Osteoblast (primary cell): ENCODE measurements around the gene SPOP. TPM values are rescaled to one million over a fixed set of nuclear protein-coding genes. Genes with fewer than 3 reads are reported as not detected.
"Not testable (repeated sequence)": the region's sequence is repeated elsewhere in the genome, so short reads cannot be mapped to it uniquely, and the experiment has no call there.

ENCODE experiments used
- DNase-seq: peaks from one replicate; pipeline ENCODE4 v3.0.0; 2011; ENCODE audit warnings: low spot score, mixed read lengths; ENCODE audit not compliant: insufficient read length; ENCODE audit errors: missing footprints
- H2AFZ ChIP-seq: 2 replicates; pipeline ENCODE4 v1.6.0; 2011; ENCODE audit warnings: mild to moderate bottlenecking, low read length
- H3K27ac ChIP-seq: 2 replicates; pipeline ENCODE4 v1.5.1; 2011; ENCODE audit warnings: mild to moderate bottlenecking, low read depth, low read length, moderate library complexity
- H3K27me3 ChIP-seq: 2 replicates; pipeline ENCODE4 v1.6.0; 2012; ENCODE audit warnings: mild to moderate bottlenecking, control low read depth, inconsistent platforms, low read length, moderate library complexity; ENCODE audit not compliant: insufficient read depth
- H3K36me3 ChIP-seq: 2 replicates; pipeline ENCODE4 v1.5.1; 2011; ENCODE audit warnings: mild to moderate bottlenecking, low read length, control low read depth, moderate library complexity; ENCODE audit not compliant: insufficient read depth
- H3K4me1 ChIP-seq: 2 replicates; pipeline ENCODE4 v1.5.1; 2011; ENCODE audit warnings: mild to moderate bottlenecking, low read length, control low read depth, moderate library complexity; ENCODE audit not compliant: insufficient read depth
- H3K4me2 ChIP-seq: 2 replicates; pipeline ENCODE4 v1.6.0; 2011; ENCODE audit warnings: mild to moderate bottlenecking, low read length; ENCODE audit not compliant: insufficient read depth
- H3K4me3 ChIP-seq: fragments of 200-600 bp; sonication (generic); 3 replicates; pipeline ENCODE4 v1.5.1; 2012; ENCODE audit warnings: mild to moderate bottlenecking, low read length, inconsistent platforms; ENCODE audit not compliant: insufficient read depth
- H3K79me2 ChIP-seq: 2 replicates; pipeline ENCODE4 v1.6.0; 2012; ENCODE audit warnings: mild to moderate bottlenecking, low read length, control low read depth, inconsistent platforms; ENCODE audit not compliant: insufficient read depth
- H3K9me3 ChIP-seq: 2 replicates; pipeline ENCODE4 v1.5.1; 2011; ENCODE audit warnings: low read depth, low read length, control low read depth
- H4K20me1 ChIP-seq: 2 replicates; pipeline ENCODE4 v1.6.0; 2012; ENCODE audit warnings: mild to moderate bottlenecking, low read length, control low read depth; ENCODE audit not compliant: insufficient read depth
- CTCF ChIP-seq: IDR thresholded peaks from 2 replicates; pipeline ENCODE4 v1.5.1; 2011; ENCODE audit warnings: mild to moderate bottlenecking, low read depth, low read length, moderate library complexity; ENCODE audit errors: extremely low read depth
- total RNA-seq: library from RNA; depleted of rRNA; stranded (reverse); fragments of >200 nt; gene quantifications from 2 replicates; pipeline ENCODE4 v1.2.3, GENCODE V29; 2012

The SPOP gene
- total RNA-seq, 1 donor: 55.7 TPM

DNA sequence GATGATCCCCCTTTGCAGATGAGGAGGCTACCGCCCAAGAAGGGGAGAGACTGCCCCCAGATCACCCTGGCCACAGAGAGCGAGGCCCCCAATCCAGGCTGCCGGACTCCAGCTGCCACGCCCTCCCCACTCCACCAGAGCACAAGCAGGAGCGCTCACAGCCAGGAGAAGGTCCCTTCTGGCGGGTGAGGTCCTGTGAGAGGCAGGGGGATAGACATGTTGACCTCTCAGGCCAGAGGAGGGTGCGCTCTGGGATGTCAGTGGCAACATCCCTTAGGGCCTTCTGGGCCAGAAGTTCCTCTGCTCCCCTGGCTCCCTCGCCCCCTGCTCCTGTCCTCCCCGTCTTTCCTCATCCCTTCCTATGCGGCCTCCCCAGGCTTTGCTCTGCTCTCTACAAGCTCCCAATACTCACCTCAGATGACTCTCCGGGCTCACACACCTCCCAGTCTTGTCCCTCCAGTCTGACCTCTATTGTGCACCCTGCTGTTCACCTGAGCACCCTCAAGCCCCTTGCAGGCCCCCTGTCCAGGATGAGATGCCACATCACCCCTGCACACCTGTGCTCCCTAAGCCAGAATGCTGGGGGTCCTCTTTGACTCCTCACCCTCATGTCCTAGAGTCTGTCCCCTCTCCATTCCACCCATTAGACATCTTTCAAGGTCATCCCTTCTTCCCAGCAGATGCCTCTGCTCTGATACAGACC is 107.2 kb downstream of the SPOP start:
- Histone ChIP-seq H3K4me1 (peaks cover 7% of the 10 kb centered on the region), H3K79me2 (no peaks in the 10 kb centered on the region), H3K9me3 (no peaks in the 10 kb centered on the region), H4K20me1 (no peaks in the 10 kb centered on the region), H3K4me3 (no peak overlapping the region), H3K27ac (no peak overlapping the region), H3K4me2 (no peak overlapping the region), H2AFZ (no peak overlapping the region), H3K27me3 (peaks cover 13% of the 10 kb centered on the region), H3K36me3 (no peaks in the 10 kb centered on the region)
- TF ChIP-seq CTCF: no peak
- peak; percentile 45 for DNase-seq

DNA sequence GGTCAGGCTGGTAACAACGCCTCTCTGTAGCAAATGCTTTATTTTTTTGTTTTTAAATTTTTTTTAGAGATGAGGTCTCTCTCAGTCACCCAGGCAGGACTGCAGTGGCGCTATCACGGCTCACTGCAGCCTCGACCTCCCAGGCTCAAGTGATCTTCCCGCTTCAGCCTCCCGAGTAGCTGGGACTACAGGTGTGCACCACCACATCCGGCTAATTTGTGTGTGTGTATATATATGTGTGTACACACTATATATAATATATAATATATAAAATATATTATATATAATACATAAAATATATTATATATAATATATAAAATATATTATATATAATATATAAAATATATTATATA is 109.2 kb downstream of the SPOP start:
- H3K79me2 ChIP-seq, H3K27ac ChIP-seq, H2AFZ ChIP-seq, H4K20me1 ChIP-seq, H3K9me3 ChIP-seq, H3K4me3 ChIP-seq, DNase-seq, H3K36me3 ChIP-seq, H3K4me1 ChIP-seq: not testable (repeated sequence)
- H3K27me3 ChIP-seq: peaks cover 15% of the 10 kb centered on the region
- peak overlapping the region; percentile 95 for H3K4me2 ChIP-seq

DNA sequence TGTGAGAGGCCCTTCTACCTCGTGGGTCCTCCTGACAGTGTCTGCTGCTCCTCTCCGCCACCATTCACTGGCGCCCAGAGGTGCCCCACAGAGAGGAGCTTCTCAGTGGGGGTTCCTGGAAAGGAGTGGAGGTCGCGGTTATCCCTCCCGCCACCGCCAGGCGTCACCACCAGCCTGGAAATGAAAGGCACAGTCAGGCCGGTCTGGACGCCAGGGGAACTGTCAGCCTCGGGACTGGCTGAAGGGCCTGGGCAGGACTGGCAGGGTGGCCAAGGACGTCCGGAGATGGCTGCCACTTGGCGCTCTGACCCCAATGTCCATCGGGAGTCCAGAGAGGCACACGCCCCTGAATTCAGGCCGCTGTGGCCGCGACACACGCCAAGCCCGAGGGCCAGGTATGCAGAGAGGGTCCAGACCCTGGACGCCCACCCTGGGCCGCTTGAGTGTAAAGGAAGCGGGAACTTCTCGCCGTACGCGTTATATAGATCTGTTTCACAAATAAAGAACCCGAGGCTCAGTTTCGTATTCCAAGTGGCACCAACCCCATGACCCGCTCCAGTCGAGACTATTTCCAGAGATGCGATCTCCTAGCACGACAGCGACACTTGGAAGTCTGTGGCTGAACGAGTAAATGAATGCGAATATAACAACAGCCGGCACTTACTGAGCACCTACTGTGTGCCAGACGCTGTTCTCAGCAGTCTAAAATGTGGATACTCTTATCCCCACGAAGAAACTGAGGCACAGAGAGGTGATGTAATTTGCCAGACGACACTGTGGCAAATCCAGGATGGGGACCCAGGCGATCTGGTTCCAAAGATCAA is 109.8 kb downstream of the SPOP start:
- Histone ChIP-seq H3K9me3 (no peaks in the 10 kb centered on the region), H3K4me3 (peak overlapping the region; percentile 76), H3K79me2 (no peaks in the 10 kb centered on the region), H3K36me3 (no peaks in the 10 kb centered on the region), H3K27me3 (peaks cover 15% of the 10 kb centered on the region), H4K20me1 (no peaks in the 10 kb centered on the region), H3K4me2 (peak overlapping the region; percentile 95), H3K27ac (peak overlapping the region; percentile 23), H2AFZ (peak overlapping the region; percentile 97), H3K4me1 (peaks cover 7% of the 10 kb centered on the region)
- DNase-seq: peak; percentile 94
- TF ChIP-seq CTCF: peak; percentile 92

DNA sequence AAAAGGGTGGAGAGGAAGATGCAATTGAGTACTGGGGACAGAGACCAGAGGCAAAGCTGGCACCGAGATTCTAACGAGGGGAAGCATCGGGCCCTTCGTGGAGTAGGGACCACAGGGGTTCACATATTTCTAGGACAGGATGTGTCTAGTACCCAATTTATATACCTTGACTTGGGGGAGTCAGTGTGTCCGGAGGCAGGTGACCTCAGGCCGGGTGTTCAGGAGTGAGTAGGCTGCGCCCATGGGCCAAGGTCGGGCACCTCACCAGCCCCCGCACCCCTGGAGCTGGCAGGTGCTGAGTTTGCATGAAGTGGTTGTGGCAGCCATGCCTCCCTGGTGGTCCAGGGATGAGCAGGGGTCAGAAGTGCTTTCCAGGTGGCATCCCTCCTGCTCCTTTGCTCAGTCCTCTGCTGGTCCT is 110.8 kb downstream of the SPOP start:
- Histone ChIP-seq H3K36me3 (no peaks in the 10 kb centered on the region), H3K79me2 (no peaks in the 10 kb centered on the region), H3K4me3 (no peak overlapping the region), H3K9me3 (no peaks in the 10 kb centered on the region), H3K4me2 (no peak overlapping the region), H2AFZ (no peak overlapping the region), H4K20me1 (no peaks in the 10 kb centered on the region), H3K27ac (no peak overlapping the region), H3K4me1 (peaks cover 7% of the 10 kb centered on the region), H3K27me3 (peaks cover 15% of the 10 kb centered on the region)
- peak; percentile 27 for DNase-seq
- TF ChIP-seq CTCF: no peak
